SJCRH30 (cell line): Measurements from ENCODE around the gene RNF138. TPM values are rescaled to one million over a fixed set of nuclear protein-coding genes. Genes with fewer than 3 reads are reported as not detected.
"Not testable (repeated sequence)": the region's sequence is repeated elsewhere in the genome, so short reads cannot be mapped to it uniquely, and the experiment has no call there.

Source experiments
- DNase-seq, 2 experiments: peaks; one replicate each; pipeline ENCODE4 v3.0.0-alpha.2; 2015 to 2020
- H3K27ac ChIP-seq: fragments of 250-450 bp; sonication (Bioruptor Pico); 2 replicates; pipeline ENCODE4 v1.5.1; 2020; ENCODE audit warnings: mild to moderate bottlenecking, moderate library complexity
- H3K27me3 ChIP-seq: fragments of 250-450 bp; sonication (Bioruptor Pico); 2 replicates; pipeline ENCODE4 v1.5.1; 2020; ENCODE audit warnings: mild to moderate bottlenecking, moderate library complexity
- H3K36me3 ChIP-seq: fragments of 250-450 bp; sonication (Bioruptor Pico); 2 replicates; pipeline ENCODE4 v1.5.1; 2020; ENCODE audit warnings: mild to moderate bottlenecking, moderate library complexity
- H3K4me1 ChIP-seq: fragments of 250-450 bp; sonication (Bioruptor Pico); 2 replicates; pipeline ENCODE4 v1.5.1; 2020; ENCODE audit warnings: mild to moderate bottlenecking, moderate library complexity
- H3K4me3 ChIP-seq: fragments of 250-450 bp; sonication (Bioruptor Pico); 2 replicates; pipeline ENCODE4 v1.5.1; 2020; ENCODE audit warnings: mild to moderate bottlenecking, moderate library complexity
- H3K9me3 ChIP-seq: fragments of 250-450 bp; sonication (Bioruptor Pico); replicated peaks from 2 replicates; pipeline ENCODE4 v1.5.1; 2020; ENCODE audit warnings: mild to moderate bottlenecking, moderate library complexity
- total RNA-seq: library from RNA; depleted of rRNA; stranded (reverse); fragments of >200 nt; shearing (Covaris generic); gene quantifications from 2 replicates; pipeline ENCODE4 v1.2.3, GENCODE V29; 2014

RNF138 gene
- total RNA-seq, 1 experiment from 2014 or later, result 27.5 TPM

- not testable (repeated sequence) for DNase-seq, H3K9me3 ChIP-seq
Measured at GRCh38 chr18:32090831-32091230, 843 bp upstream of the RNF138 start.

GRCh38 chr18:32091325-32091723 is 350 bp upstream of the RNF138 start:
- Histone ChIP-seq H3K4me1 (no peaks in the 10 kb centered on the region), H3K9me3 (no peaks in the 10 kb centered on the region), H3K36me3 (no peaks in the 10 kb centered on the region), H3K27ac (peak overlapping the region; percentile 91), H3K27me3 (no peaks in the 10 kb centered on the region), H3K4me3 (peak overlapping the region; percentile 85)
- no peak for DNase-seq

More at GRCh38 chr18:32090831-32091230, 843 bp upstream of the RNF138 start:
- not testable (repeated sequence) for H3K27ac ChIP-seq, H3K27me3 ChIP-seq, H3K4me1 ChIP-seq, H3K36me3 ChIP-seq, H3K4me3 ChIP-seq

- DNase-seq, result peak; percentile 86 to 90
- Histone ChIP-seq H3K9me3 (no peaks in the 10 kb centered on the region), H3K4me3 (peak overlapping the region; percentile 85), H3K27ac (peak overlapping the region; percentile 91), H3K36me3 (no peaks in the 10 kb centered on the region), H3K4me1 (no peaks in the 10 kb centered on the region), H3K27me3 (no peaks in the 10 kb centered on the region)
Measured at GRCh38 chr18:32092422-32093101, 888 bp downstream of the RNF138 start.

- no peaks in the 10 kb centered on the region for H3K36me3 ChIP-seq
- peak overlapping the region; percentile 85 for H3K4me3 ChIP-seq
- no peaks in the 10 kb centered on the region for H3K9me3 ChIP-seq
- H3K27me3 ChIP-seq, result no peaks in the 10 kb centered on the region
- peak overlapping the region; percentile 91 for H3K27ac ChIP-seq
- no peaks in the 10 kb centered on the region for H3K4me1 ChIP-seq
- DNase-seq, result peak; percentile 12 to 40
Measured at GRCh38 chr18:32093102-32093511, 1.4 kb downstream of the RNF138 start.

GRCh38 chr18:32093523-32093922 is 1.8 kb downstream of the RNF138 start:
- H3K4me1 ChIP-seq, result no peaks in the 10 kb centered on the region
- peak overlapping the region; percentile 91 for H3K27ac ChIP-seq
- H3K36me3 ChIP-seq, result no peaks in the 10 kb centered on the region
- no peaks in the 10 kb centered on the region for H3K9me3 ChIP-seq
- peak overlapping the region; percentile 85 for H3K4me3 ChIP-seq
- DNase-seq, result no peak
- H3K27me3 ChIP-seq, result no peaks in the 10 kb centered on the region

GRCh38 chr18:32095192-32095899 is 3.7 kb downstream of the RNF138 start:
- no peak for DNase-seq
- Histone ChIP-seq H3K4me1 (no peaks in the 10 kb centered on the region), H3K36me3 (no peaks in the 10 kb centered on the region), H3K27ac (no peak overlapping the region), H3K4me3 (no peak overlapping the region), H3K27me3 (no peaks in the 10 kb centered on the region), H3K9me3 (no peaks in the 10 kb centered on the region)

GRCh38 chr18:32095900-32096229 is 4.2 kb downstream of the RNF138 start:
- no peaks in the 10 kb centered on the region for H3K27me3 ChIP-seq
- no peak overlapping the region for H3K27ac ChIP-seq
- H3K36me3 ChIP-seq, result no peaks in the 10 kb centered on the region
- no peaks in the 10 kb centered on the region for H3K9me3 ChIP-seq
- no peak overlapping the region for H3K4me3 ChIP-seq
- H3K4me1 ChIP-seq, result no peaks in the 10 kb centered on the region
- DNase-seq, result no peak

GRCh38 chr18:32096946-32097345 is 5.3 kb downstream of the RNF138 start:
- Histone ChIP-seq H3K4me3 (no peak overlapping the region), H3K27ac (no peak overlapping the region), H3K9me3 (no peaks in the 10 kb centered on the region), H3K4me1 (no peaks in the 10 kb centered on the region), H3K27me3 (no peaks in the 10 kb centered on the region), H3K36me3 (no peaks in the 10 kb centered on the region)
- DNase-seq, result no peak

GRCh38 chr18:32104516-32104915 is 12.8 kb downstream of the RNF138 start:
- no peaks in the 10 kb centered on the region for H3K27me3 ChIP-seq
- DNase-seq, result no peak
- no peak overlapping the region for H3K4me3 ChIP-seq
- H3K36me3 ChIP-seq, result no peaks in the 10 kb centered on the region; the same call in 1 of the 2 replicates
- no peak overlapping the region for H3K27ac ChIP-seq
- no peaks in the 10 kb centered on the region for H3K4me1 ChIP-seq
- H3K9me3 ChIP-seq, result no peaks in the 10 kb centered on the region

GRCh38 chr18:32110005-32110404 is 18.3 kb downstream of the RNF138 start:
- H3K27ac ChIP-seq, result no peak overlapping the region
- H3K36me3 ChIP-seq, result no peaks in the 10 kb centered on the region; the same call in 1 of the 2 replicates
- no peaks in the 10 kb centered on the region for H3K9me3 ChIP-seq
- DNase-seq, result no peak
- H3K4me3 ChIP-seq, result no peak overlapping the region
- no peaks in the 10 kb centered on the region for H3K27me3 ChIP-seq
- no peaks in the 10 kb centered on the region for H3K4me1 ChIP-seq

GRCh38 chr18:32111706-32112105 is 20.0 kb downstream of the RNF138 start:
- no peaks in the 10 kb centered on the region for H3K4me1 ChIP-seq
- H3K4me3 ChIP-seq, result no peak overlapping the region
- H3K9me3 ChIP-seq, result no peaks in the 10 kb centered on the region
- H3K36me3 ChIP-seq, result no peaks in the 10 kb centered on the region
- H3K27me3 ChIP-seq, result no peaks in the 10 kb centered on the region
- no peak overlapping the region for H3K27ac ChIP-seq
- no peak for DNase-seq

- Histone ChIP-seq H3K27ac (no peak overlapping the region), H3K27me3 (no peaks in the 10 kb centered on the region), H3K36me3 (no peaks in the 10 kb centered on the region), H3K9me3 (no peaks in the 10 kb centered on the region), H3K4me3 (no peak overlapping the region), H3K4me1 (no peaks in the 10 kb centered on the region)
- no peak for DNase-seq
Measured at GRCh38 chr18:32112826-32113225, 21.2 kb downstream of the RNF138 start.

GRCh38 chr18:32114293-32114942 is 22.7 kb downstream of the RNF138 start:
- DNase-seq, result no peak
- no peaks in the 10 kb centered on the region for H3K4me1 ChIP-seq

GRCh38 chr18:32122039-32122438 is 30.4 kb downstream of the RNF138 start:
- Histone ChIP-seq H3K4me3 (no peak overlapping the region), H3K27ac (no peak overlapping the region), H3K4me1 (no peaks in the 10 kb centered on the region), H3K27me3 (no peaks in the 10 kb centered on the region), H3K9me3 (no peaks in the 10 kb centered on the region), H3K36me3 (no peaks in the 10 kb centered on the region)
- no peak for DNase-seq

More at GRCh38 chr18:32114293-32114942, 22.7 kb downstream of the RNF138 start:
- Histone ChIP-seq H3K4me3 (no peak overlapping the region), H3K36me3 (no peaks in the 10 kb centered on the region), H3K9me3 (no peaks in the 10 kb centered on the region), H3K27me3 (no peaks in the 10 kb centered on the region), H3K27ac (no peak overlapping the region)

- H3K36me3 ChIP-seq, result no peaks in the 10 kb centered on the region
- no peak for DNase-seq
- H3K9me3 ChIP-seq, result no peaks in the 10 kb centered on the region
- H3K27ac ChIP-seq, result no peak overlapping the region
- H3K27me3 ChIP-seq, result no peaks in the 10 kb centered on the region
- no peak overlapping the region for H3K4me3 ChIP-seq
- H3K4me1 ChIP-seq, result no peaks in the 10 kb centered on the region
Measured at GRCh38 chr18:32126538-32126937, 34.9 kb downstream of the RNF138 start.
